ENCODE measurements around the gene ADRM1.

- TF ChIP-seq CTCF (IDR thresholded peaks at IDR 0.05) (no peak), POLR2A (IDR thresholded peaks at IDR 0.05; ENCODE audit: low read length) (no peak), SREBF2 (IDR thresholded peaks at IDR 0.05) (no peak), CHD2 (IDR thresholded peaks at IDR 0.05; ENCODE audit: low read length, partially characterized antibody) (no peak), ZFP36 (IDR thresholded peaks at IDR 0.05; ENCODE audit: borderline replicate concordance, partially characterized antibody) (no peak), REST (IDR thresholded peaks at IDR 0.05) (no peak), CBX8 (IDR thresholded peaks at IDR 0.05) (no peak), SMC3 (IDR thresholded peaks at IDR 0.05) (no peak), PHF8 (IDR thresholded peaks at IDR 0.05; ENCODE audit: borderline replicate concordance, low read depth) (no peak), EP300 (IDR thresholded peaks at IDR 0.05) (no peak)
These were observed 32.7 kb downstream of the ADRM1 start for GRCh38 chr20:62335532-62335931.
